GM19239 (cell line): Measurements from ENCODE around the gene ARMCX5.
A peak's percentile ranks its signal among the peaks of the same experiment; 100 is the strongest.

Experiments
- DNase-seq: peaks from one replicate; pipeline ENCODE4 v3.0.0; 2011; ENCODE audit warnings: low spot score; ENCODE audit not compliant: insufficient read length
- FAIRE-seq: peaks from 2 replicates; lab custom pipeline; 2011; peaks lifted over from hg19 to GRCh38; lab: Jason Lieb, UNC

Gene ARMCX5

GRCh38 chrX:102599084-102599950, at the start of gene ARMCX5:
TSS of gene ARMCX5 (plus strand) at chrX:102599515. CDS start at chrX:102602142, 2,627 bp downstream.
- FAIRE-seq (peak; percentile 86), DNase-seq (peak; percentile 8)

- DNase-seq = no peak
Measured at GRCh38 chrX:102558607-102559006, 40.7 kb upstream of the ARMCX5 start.

GRCh38 chrX:102560423-102561068, 38.8 kb upstream of the ARMCX5 start:
- FAIRE-seq (no peak), DNase-seq (no peak)

More at GRCh38 chrX:102558607-102559006, 40.7 kb upstream of the ARMCX5 start:
- FAIRE-seq = no peak

GRCh38 chrX:102580891-102581290, 18.4 kb upstream of the ARMCX5 start:
- FAIRE-seq (no peak), DNase-seq (no peak)

- DNase-seq = no peak
- no peak for FAIRE-seq
Measured at GRCh38 chrX:102593367-102593766, 5.9 kb upstream of the ARMCX5 start.

- no peak for DNase-seq
Measured at GRCh38 chrX:102599951-102600579, 750 bp downstream of the ARMCX5 start.

GRCh38 chrX:102604327-102604726, 5.0 kb downstream of the ARMCX5 start:
- FAIRE-seq = no peak
- no peak for DNase-seq

More at GRCh38 chrX:102599951-102600579, 750 bp downstream of the ARMCX5 start:
- FAIRE-seq = no peak

GRCh38 chrX:102606115-102606514, 6.8 kb downstream of the ARMCX5 start:
- FAIRE-seq = no peak
- no peak for DNase-seq

GRCh38 chrX:102610905-102611304, 11.6 kb downstream of the ARMCX5 start:
- no peak for FAIRE-seq

GRCh38 chrX:102624105-102624504, 24.8 kb downstream of the ARMCX5 start:
- no peak for FAIRE-seq

More at GRCh38 chrX:102610905-102611304, 11.6 kb downstream of the ARMCX5 start:
- no peak for DNase-seq

GRCh38 chrX:102627640-102628039, 28.3 kb downstream of the ARMCX5 start:
- FAIRE-seq = peak; percentile 68
- no peak for DNase-seq

More at GRCh38 chrX:102624105-102624504, 24.8 kb downstream of the ARMCX5 start:
- no peak for DNase-seq

- DNase-seq = no peak
- FAIRE-seq = no peak
Measured at GRCh38 chrX:102637561-102637960, 38.2 kb downstream of the ARMCX5 start.

GRCh38 chrX:102650903-102651241, 51.6 kb downstream of the ARMCX5 start:
- FAIRE-seq = no peak
- no peak for DNase-seq

GRCh38 chrX:102651242-102652011, 52.1 kb downstream of the ARMCX5 start, which contains the start of gene GPRASP1:
TSS of gene GPRASP1 (plus strand) at chrX:102651483. CDS start at chrX:102653914, 2,431 bp downstream.
- DNase-seq = no peak

GRCh38 chrX:102652031-102652688, 52.8 kb downstream of the ARMCX5 start:
- DNase-seq = no peak
- FAIRE-seq = no peak

More at GRCh38 chrX:102651242-102652011, 52.1 kb downstream of the ARMCX5 start, which contains the start of gene GPRASP1:
- FAIRE-seq = no peak
